GM19238 (cell line): ENCODE results near the gene MAPK7.

Source experiments
- DNase-seq: peaks from one replicate; pipeline ENCODE4 v3.0.0; 2011; ENCODE audit warnings: low spot score; ENCODE audit not compliant: insufficient read length

MAPK7 gene

DNA sequence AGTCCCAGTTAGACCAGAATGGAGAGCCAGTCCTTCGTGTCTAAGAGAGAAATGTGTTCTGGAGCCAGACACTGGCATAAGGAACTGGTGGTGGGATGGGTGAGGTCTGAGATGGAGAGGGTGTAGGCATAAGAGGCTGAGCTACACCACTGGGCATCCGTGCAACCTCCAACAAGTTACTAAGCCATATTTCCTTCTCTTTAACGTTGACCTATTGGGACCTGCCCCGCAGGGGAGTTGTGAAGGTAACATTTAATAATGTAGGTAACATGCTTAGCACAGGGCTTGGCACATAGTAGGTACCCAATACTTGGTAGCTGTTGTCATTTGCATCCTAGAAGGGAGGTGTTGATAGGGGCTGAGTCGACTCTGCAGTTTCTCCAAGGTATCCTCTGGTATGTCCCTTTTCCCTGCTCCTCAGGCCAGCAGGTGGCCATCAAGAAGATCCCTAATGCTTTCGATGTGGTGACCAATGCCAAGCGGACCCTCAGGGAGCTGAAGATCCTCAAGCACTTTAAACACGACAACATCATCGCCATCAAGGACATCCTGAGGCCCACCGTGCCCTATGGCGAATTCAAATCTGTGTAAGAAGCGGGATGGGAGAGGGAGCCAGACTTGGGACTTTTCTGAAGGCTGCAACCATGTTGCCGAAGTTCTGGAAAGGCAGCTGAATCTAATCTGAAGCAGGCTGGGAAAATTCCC lies 1.2 kb downstream of the MAPK7 start:
- no peak for DNase-seq

DNA sequence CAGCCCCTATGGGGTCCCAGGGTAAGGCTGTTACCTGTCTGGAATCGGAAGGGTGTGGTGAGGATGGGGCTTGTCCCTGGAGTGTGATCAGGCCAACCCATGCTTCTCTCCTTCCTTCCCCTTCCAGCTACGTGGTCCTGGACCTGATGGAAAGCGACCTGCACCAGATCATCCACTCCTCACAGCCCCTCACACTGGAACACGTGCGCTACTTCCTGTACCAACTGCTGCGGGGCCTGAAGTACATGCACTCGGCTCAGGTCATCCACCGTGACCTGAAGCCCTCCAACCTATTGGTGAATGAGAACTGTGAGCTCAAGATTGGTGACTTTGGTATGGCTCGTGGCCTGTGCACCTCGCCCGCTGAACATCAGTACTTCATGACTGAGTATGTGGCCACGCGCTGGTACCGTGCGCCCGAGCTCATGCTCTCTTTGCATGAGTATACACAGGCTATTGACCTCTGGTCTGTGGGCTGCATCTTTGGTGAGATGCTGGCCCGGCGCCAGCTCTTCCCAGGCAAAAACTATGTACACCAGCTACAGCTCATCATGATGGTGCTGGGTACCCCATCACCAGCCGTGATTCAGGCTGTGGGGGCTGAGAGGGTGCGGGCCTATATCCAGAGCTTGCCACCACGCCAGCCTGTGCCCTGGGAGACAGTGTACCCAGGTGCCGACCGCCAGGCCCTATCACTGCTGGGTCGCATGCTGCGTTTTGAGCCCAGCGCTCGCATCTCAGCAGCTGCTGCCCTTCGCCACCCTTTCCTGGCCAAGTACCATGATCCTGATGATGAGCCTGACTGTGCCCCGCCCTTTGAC lies 2.4 kb downstream of the MAPK7 start:
- DNase-seq = no peak

DNA sequence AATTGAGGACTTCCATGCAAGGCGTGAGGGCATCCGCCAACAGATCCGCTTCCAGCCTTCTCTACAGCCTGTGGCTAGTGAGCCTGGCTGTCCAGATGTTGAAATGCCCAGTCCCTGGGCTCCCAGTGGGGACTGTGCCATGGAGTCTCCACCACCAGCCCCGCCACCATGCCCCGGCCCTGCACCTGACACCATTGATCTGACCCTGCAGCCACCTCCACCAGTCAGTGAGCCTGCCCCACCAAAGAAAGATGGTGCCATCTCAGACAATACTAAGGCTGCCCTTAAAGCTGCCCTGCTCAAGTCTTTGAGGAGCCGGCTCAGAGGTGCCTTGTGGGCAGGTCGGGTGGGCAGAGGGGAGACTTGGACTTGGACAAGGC lies 3.1 kb downstream of the MAPK7 start:
- DNase-seq = no peak

DNA sequence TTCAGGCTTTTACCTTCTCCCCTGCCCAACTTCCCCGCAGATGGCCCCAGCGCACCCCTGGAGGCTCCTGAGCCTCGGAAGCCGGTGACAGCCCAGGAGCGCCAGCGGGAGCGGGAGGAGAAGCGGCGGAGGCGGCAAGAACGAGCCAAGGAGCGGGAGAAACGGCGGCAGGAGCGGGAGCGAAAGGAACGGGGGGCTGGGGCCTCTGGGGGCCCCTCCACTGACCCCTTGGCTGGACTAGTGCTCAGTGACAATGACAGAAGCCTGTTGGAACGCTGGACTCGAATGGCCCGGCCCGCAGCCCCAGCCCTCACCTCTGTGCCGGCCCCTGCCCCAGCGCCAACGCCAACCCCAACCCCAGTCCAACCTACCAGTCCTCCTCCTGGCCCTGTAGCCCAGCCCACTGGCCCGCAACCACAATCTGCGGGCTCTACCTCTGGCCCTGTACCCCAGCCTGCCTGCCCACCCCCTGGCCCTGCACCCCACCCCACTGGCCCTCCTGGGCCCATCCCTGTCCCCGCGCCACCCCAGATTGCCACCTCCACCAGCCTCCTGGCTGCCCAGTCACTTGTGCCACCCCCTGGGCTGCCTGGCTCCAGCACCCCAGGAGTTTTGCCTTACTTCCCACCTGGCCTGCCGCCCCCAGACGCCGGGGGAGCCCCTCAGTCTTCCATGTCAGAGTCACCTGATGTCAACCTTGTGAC lies 3.6 kb downstream of the MAPK7 start:
- DNase-seq = no peak

DNA sequence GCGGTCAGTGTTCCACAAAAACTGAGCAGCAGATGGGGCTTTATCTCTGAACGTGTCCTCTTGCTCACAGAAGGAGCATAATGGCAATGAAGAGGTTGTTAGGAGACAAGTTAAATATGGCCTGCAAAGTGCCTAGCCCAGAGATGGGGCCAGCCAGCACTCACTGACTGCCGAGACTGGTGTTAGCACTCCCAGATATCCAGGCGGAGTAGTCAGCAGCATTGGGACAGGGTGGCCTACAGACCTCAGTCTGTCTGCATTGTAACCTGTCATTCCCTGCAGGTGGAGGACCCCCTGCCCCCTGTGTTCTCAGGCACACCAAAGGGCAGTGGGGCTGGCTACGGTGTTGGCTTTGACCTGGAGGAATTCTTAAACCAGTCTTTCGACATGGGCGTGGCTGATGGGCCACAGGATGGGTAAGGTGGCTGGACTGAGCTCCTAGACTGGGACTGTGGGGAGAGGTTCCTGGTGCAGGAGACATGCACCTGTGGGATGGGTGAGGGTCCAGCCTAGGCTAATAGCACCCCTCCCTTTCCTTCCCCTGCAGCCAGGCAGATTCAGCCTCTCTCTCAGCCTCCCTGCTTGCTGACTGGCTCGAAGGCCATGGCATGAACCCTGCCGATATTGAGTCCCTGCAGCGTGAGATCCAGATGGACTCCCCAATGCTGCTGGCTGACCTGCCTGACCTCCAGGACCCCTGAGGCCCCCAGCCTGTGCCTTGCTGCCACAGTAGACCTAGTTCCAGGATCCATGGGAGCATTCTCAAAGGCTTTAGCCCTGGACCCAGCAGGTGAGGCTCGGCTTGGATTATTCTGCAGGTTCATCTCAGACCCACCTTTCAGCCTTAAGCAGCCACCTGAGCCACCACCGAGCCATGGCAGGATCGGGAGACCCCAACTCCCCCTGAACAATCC lies 4.5 kb downstream of the MAPK7 start:
- no peak for DNase-seq

DNA sequence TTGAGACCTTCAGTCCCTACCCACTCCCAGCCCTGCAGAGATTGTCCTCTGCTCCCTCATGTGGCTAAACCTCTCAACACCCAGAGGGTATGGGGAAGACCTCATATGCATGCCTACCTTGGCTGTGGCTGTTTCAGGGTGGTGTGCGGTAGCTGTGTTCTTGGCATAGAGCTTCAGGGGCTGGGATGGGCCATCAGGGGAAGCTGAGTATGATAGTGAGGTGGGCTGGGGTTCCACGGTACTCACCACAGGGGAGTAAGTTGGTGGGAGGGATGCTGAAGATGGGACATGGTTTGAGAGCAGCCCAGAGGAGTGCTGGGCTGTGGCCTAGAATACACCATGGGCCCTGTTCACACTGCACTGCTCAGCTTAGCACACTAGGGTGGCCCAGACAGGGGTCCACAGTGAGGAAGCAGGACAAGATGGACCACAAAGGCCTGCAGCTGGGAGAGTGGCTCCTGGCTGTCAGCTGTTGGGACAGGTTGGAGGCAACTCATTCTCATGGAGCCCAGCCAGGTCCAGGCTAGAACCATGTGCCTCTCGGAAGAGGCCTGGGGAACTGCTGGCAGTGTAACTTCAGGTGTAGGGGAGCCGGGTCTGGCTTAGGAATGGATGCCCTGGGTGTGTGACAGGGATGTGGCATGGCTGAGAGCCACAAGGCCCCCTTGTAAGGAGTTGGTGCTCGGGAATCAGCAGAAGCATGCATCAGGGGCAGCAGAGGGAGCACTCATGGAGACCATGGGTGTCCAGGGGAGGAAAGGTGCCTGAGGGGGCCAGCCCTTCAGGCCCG lies 5.6 kb downstream of the MAPK7 start:
- DNase-seq = no peak

DNA sequence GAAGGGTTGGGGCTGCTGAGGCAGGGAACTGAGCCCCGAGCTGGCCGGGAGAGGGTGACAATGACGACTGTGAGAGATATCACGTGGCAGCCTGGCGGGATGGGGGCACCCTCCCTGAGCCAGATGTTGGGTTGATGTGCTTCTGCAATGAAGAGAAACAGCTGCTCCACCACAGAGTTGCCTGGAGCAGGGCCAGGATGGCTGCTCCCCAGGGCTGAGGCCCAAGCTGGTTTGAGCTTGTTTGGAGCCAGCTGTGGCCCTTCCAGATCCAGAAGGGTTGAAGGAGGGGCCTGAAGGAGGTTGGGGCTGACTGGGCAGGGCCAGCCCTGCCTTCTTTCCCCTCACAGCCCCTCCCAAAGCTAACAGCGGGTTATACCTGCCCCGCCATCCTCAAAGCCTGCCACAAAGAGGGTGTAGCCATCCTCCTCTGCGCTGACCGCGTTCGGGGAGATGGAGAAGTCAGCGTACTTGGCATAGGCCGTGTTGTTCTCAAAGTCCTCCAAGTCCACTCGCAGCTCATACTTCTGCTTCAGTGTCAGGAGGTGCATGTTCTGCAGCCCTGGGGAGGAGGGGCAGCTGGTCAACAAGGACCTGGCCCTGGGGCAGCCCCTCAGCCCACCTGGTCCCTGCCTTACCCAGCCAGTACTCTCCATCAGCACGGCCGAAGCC lies 6.6 kb downstream of the MAPK7 start:
- DNase-seq = no peak

DNA sequence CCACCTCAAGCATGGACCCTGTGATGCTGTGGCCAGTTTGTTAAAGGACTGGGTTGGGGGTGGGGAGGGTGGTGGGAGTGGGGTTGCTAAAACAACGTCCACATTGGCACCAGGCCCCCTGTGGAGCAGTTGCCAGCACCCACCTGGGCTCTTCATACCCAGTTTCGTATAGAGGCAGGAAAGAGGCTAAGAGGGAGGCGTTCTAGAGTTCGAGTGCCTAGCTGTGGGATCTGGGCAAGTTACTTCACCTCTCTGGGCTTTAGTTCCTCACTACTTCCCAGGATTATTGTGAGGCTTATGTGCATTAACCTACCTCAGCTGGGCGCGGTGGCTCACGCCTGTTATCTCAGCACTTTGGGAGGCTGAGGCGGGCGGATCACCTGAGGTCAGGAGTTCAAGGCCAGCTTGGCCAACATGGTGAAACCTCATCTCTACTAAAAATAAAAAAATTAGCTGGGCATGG lies 7.3 kb downstream of the MAPK7 start:
- DNase-seq = no peak

DNA sequence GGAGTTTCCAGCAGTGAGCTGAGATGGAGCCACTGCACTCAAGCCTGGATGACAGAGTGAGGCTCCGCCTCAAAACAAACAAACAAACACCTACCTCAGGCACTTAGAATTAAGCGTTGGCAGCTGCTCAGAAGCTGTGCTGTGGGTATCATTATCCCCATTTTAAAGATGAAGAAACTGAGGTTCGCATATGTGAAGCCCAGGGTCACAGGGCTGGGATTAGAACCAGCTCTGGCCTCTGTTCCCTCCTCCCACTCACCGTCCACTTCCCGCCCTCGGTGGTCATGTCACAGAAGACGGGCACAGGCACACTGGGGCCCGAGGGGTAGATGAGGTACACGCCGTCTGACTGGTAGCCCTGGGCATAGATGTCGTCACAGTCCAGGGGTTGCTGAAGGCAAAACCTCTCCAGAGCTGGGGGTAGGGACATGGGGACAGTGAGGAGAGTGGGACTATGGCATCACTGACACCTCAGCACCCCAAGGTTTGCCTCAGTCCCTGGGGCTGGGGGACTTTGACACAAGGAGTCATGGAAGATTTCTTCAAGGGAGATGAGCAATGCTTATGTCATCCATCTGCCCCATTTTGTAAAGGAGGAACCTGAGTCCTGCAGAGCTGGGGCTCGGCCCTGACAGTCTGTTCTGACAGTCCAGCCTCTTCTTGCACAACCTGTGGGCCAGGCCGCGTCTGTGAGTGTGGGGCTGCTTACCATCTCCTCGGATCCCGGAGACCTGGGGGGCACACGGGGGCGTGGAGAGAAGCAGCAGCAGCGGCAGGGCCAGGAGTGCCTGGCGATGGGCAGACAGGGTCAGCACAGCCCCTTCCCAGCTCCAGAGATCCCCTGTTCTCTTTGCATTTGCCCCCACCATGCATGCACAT lies 8.0 kb downstream of the MAPK7 start:
- DNase-seq = no peak

DNA sequence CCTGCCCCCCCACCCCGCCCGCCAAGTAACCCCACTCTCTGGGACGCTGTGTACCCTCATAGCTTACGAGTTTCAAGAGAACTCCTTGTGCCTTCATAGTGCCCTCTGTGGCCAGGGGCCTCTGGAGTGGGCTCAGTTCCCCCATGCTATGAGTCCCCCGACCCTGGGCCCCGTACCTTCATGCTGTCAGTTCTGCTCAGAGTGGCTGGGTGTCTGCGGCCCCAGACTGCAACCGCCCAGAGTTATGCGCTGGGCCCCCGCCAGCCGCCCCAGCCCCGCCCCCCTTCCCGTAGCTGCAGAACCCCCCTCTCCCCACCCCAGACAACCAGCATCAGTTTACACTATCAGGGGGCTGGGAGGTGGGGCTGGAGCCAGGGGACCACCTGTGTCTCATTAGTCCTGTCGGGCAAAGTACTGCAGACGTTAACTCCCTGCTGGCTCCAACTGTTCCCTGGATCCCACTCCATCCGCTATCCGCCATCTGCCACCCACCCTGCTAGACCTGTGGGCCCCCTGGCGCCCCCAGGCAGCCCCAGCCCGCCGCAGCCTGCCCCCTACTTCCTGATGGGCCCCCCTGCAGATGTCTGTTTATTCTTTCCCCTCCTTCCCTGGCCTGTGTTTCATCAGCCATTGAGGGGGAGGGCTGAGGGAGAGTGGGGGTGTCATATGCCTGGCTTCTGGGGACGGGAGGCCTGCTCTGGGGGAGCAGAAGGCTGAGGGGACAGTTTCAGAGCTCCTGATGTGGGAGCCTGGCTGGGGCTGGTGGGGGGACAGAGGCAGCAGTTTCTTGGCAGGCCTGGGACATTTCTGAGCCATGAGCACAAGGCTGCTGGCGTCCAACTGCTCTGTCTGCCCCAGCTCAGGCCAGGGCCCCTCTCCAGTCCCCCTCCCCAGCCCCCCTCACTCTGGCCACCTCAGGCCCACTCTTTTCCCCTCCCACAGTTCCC lies 8.9 kb downstream of the MAPK7 start, which contains the start of gene MFAP4:
Gene MFAP4 (minus strand): TSS at position 217 of the 947 bp plus-strand sequence. CDS start 35 bp downstream, at position 182.
- DNase-seq = no peak

DNA sequence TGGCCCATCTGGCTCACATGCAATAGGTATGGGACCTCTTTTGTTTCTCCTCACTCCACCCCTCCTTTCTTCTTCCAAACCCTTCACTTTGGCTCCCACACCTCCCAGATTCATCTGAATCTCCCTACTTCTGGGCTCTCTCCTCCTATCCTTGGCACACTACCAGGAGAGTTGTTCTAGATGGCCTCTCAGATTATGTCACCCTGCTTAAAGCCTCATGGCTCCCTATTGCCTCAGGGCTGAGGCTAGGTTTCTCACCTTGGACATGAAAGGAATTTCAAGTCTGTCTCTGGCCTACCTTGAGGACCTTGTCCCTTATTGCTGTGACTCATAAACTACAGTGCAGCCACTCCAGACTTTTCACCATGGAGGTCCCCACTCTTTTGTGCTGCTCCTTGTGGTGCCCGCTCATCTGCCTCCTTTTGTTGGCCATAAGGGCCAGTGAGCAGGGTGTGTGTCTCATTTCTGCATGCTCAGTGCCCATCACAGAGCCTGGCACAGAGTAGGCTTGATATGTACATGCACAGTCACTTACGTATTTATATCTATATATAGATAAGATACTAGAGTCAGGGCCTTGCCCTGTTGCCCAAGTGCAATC lies 9.7 kb downstream of the MAPK7 start:
- no peak for DNase-seq

DNA sequence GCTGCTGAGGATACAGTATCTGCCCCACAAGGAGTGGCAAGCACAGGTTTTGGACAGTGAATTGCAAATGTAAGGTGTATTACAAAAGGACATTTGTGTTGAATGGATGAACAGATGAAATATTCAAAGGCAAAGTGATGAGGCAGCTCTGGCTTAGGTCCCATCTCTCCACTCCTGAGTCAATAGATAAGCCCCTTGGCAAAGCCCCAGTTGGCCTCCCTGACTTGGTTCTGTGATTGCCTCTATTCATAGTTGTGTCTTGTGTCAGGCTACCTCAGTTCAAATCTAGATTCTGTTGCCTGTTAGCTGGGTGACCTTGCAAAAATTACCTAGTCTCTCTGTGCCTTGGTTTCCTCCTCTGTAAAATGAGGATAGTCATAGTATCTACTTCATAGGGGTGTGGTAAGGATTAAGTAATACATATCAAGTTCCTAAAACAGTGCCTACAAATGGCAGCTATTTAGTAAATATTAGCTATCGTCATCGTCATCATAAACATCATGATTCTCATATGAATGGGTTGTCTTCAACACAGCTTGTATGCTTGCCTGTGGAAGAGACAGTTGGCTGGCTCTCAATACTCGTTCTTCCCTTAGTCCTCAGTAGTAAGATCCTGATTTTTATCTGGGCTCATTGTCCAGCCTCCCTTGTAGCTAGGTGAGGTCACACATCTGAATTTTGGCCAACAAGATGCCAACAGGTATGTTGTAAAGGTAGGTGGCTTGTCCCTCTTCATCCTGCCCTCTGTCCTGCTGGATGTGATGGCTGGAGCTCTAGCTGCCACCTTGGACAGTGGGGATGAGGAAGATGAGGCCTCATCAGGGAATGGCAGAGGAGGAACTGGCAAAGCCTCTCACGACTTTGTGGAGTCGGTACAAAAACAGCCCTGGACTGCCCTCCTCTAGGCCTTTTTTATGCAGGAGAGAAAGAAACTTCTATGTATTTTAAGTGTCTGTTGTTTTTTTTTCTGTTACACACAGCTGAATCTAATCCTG lies 10.8 kb downstream of the MAPK7 start:
- DNase-seq = no peak

DNA sequence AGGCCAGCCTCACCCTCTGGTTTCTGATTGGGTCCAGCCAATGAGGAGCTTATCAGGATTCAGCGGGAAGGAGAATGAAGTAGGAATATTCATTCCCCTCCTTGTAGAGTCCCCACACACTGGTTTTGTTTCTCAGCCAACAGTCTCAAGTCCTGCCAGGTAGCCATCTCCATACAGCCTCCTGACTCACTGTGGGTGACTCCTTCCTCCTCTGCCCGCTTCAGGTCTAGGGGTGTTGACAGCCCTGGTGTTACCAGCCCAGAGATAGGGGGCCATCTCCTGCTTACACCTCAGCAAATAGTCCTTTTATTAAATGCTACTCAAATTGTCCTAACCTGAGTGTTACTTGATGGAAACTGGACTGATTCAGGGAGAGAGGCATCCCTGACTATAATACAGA lies 12.7 kb downstream of the MAPK7 start:
- DNase-seq = no peak

DNA sequence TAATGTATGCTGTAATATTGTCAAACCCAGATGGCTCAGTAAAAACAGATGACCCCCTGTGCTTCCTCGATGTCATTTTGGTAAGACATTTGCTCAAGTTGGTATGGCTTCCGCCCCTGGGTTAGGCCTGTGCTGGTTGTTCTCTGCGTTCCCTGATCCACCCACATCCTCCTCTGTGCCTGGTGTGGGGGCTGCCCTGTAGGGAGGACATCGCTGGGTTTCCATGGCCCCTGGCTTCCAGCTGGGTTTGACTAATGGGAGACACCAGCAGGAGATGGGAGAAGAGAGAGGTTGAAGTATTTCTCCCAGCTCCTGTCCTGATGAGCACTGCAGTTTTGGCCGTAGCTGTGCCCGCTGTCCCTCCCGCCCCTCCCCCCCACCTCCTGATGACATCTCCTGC lies 13.1 kb downstream of the MAPK7 start:
- no peak for DNase-seq

DNA sequence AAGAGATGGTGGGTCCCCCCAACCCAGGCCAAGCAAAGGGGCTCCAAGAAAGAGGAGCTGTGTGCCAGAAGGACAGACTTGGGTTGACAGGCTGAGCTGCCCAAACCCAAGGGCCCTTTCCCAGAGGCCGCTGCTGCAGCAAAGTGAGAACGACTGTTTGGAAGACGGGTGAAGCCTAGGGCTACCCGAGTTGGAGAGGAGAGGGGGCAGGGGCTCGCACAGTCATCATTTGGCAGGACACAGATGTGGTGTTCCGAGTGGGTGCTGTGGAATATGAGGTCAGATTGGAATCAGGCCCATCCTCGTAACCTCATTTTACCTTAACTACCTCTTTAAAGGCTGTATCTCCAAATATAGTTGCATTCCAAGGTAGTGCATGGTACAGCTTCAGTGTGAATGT lies 14.0 kb downstream of the MAPK7 start:
- DNase-seq = no peak

DNA sequence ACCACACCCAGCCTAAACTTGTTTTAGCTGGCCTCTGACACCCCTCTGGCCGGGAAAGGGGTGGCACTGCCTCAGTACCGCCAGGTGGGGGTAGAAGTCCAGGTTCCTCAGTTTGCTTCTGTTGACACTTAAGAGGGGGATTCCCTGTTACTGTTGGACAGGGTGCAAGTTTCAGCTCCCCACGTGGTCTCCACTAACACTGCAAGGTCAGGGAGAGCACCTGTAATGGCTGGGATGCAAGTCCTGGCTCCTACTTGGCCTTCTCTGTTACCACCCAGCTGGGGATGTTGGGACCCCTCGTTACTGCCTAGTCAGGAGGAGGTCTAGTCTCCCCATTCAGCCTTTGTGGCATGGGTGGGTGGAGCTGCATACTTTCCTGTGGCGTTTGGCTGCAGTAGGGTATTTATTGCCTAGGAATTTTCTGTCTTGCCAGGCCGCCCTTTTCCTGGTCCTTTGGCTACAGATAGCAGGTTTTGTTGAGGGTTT lies 19.3 kb downstream of the MAPK7 start:
- DNase-seq = no peak
